Activated B cell treated with CpG ODN at 0.5 μM for 24 hours (primary cell): ENCODE measurements around the gene FSCN2. TPM values are rescaled to one million over a fixed set of nuclear protein-coding genes. Genes with fewer than 3 reads are reported as not detected.

Source experiments
- ATAC-seq: fragments of 200-7000 bp; cut with Tn5 transposase; one replicate; pipeline ENCODE4 v1.10.0; 2021; ENCODE audit warnings: low read depth, mild to moderate bottlenecking, moderate library complexity
- CTCF ChIA-PET: fragments of 350-600 bp; sonication (Branson Sonifier 250); formaldehyde crosslinking; loops from one replicate; lab custom pipeline; 2021; ENCODE audit warnings: antibody characterized with exemption; lab: Charles Lee
- POLR2A ChIA-PET: fragments of 350-600 bp; sonication (Branson Sonifier 250); formaldehyde crosslinking; loops from one replicate; lab custom pipeline; 2021; ENCODE audit warnings: antibody characterized with exemption; lab: Charles Lee
- DNase-seq: peaks from one replicate; pipeline ENCODE4 v3.0.0; 2022
- H3K27ac Mint-ChIP-seq: one replicate; pipeline ENCODE4 v1.8.0; 2020; ENCODE audit warnings: mixed read lengths
- H3K27me3 Mint-ChIP-seq: one replicate; pipeline ENCODE4 v1.8.0; 2021; ENCODE audit warnings: mixed read lengths
- H3K36me3 Mint-ChIP-seq: one replicate; pipeline ENCODE4 v1.8.0; 2021; ENCODE audit warnings: low read depth, mixed read lengths
- H3K4me1 Mint-ChIP-seq: one replicate; pipeline ENCODE4 v1.8.0; 2021; ENCODE audit warnings: mixed read lengths
- H3K4me3 Mint-ChIP-seq: one replicate; pipeline ENCODE4 v1.8.0; 2020; ENCODE audit warnings: mild to moderate bottlenecking, mixed read lengths
- H3K9me3 Mint-ChIP-seq: one replicate; pipeline ENCODE4 v1.8.0; 2020; ENCODE audit warnings: mixed read lengths
- intact Hi-C: fragments of 100-400 bp; cut with micrococcal nuclease; formaldehyde crosslinking; loops from one replicate; pipeline ENCODE4 v1.15.1; 2024
- total RNA-seq: library from RNA; stranded (reverse); gene quantifications from 2 replicates; pipeline ENCODE4 v1.2.3, GENCODE V29; 2022
- TF ChIP-seq, protein P1 (sequence below): fragments of 200-600 bp; IDR thresholded peaks from one replicate; pipeline ENCODE4 v1.8.0; 2022; ENCODE audit warnings: antibody characterized with exemption, mild to moderate bottlenecking

FSCN2 gene
- total RNA-seq, 1 donor from 2014 or later, result 5.5 TPM

DNA sequence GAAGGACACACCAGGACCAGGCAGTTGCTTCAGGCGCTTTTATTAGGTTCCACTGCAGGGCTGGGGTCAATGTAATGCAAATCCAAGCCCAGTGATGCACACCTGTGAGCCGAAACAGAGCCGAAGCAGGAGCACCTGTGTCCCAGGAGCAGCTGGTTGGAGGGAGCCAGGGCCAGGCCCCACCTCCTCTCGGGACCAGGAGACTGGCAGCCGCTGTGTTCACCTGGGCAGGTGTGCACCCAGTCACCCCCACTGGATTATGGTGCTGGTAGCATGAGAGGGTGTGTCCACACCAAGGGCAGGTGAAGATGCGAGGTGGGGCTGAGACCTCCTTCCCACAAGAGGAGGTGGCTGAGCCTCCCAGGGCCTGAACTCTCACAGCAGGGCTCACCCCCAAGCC, 28.7 kb downstream of the FSCN2 start:
- H3K27me3 Mint-ChIP-seq, result no peaks in the 10 kb centered on the region
- no peaks in the 10 kb centered on the region for H3K9me3 Mint-ChIP-seq
- DNase-seq (no peak), ATAC-seq (no peak)
- H3K4me1 Mint-ChIP-seq, result peaks cover 45% of the 10 kb centered on the region
- CTCF ChIA-PET, result no interaction called here
- H3K4me3 Mint-ChIP-seq, result no peak overlapping the region
- H3K36me3 Mint-ChIP-seq, result peaks cover 38% of the 10 kb centered on the region
- TF ChIP-seq, protein P1, sequence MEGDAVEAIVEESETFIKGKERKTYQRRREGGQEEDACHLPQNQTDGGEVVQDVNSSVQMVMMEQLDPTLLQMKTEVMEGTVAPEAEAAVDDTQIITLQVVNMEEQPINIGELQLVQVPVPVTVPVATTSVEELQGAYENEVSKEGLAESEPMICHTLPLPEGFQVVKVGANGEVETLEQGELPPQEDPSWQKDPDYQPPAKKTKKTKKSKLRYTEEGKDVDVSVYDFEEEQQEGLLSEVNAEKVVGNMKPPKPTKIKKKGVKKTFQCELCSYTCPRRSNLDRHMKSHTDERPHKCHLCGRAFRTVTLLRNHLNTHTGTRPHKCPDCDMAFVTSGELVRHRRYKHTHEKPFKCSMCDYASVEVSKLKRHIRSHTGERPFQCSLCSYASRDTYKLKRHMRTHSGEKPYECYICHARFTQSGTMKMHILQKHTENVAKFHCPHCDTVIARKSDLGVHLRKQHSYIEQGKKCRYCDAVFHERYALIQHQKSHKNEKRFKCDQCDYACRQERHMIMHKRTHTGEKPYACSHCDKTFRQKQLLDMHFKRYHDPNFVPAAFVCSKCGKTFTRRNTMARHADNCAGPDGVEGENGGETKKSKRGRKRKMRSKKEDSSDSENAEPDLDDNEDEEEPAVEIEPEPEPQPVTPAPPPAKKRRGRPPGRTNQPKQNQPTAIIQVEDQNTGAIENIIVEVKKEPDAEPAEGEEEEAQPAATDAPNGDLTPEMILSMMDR, result no peak
- no peak overlapping the region for H3K27ac Mint-ChIP-seq
- POLR2A ChIA-PET, result interaction anchor here (1.1 kb wide), 1 partner anchor 46 kb away, joined by 3 read pairs; no protein-coding TSS in a partner anchor
- intact Hi-C loops, result no loop called here

DNA sequence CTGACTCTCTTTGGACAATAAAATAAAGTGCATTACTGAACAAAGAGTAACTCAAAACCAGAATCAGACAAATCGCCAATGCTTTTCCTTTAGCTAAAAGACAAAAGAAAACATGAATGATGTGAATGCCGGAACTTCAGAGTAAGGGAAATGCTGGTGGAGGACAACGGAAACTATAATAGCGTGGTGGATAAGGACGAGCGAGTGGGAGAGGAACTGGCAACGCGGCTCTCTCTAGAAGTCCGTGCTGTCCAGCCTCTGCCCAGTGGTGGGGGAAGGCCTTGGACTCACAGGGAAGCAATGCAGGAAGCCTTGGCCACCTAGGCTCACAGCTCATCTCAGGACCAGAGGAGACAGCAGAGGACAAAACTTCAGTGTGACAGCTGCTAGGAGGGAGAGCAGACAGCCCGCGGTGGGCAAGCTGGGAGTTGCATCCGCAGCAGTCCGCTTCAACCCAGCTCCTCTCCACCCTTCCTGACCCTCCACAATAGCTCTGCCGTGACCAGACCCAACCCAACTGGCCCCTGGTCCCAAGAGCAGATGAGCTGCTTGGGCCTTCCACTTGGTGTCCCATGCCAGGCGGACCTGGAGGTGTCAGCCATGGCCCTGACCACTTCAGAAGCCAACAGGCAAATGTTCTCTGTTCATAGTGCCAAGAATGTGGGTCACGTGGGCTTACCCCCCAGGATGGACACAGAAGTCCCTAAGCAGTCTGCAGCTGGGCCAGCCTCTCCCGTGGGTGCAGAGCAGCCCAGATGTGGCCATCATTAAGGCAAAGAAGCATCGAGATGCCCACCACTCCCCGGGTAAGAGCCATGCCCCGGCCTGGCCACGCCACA, 29.3 kb downstream of the FSCN2 start:
- no peak overlapping the region for H3K27ac Mint-ChIP-seq
- TF ChIP-seq, protein P1, result no peak
- H3K4me3 Mint-ChIP-seq, result no peak overlapping the region
- H3K36me3 Mint-ChIP-seq, result peaks cover 40% of the 10 kb centered on the region
- H3K4me1 Mint-ChIP-seq, result peaks cover 50% of the 10 kb centered on the region
- ATAC-seq (no peak), DNase-seq (no peak)
- no peaks in the 10 kb centered on the region for H3K27me3 Mint-ChIP-seq
- POLR2A ChIA-PET, result interaction anchor here (0.6 to 1.1 kb wide), 3 partner anchors 16 to 46 kb away, joined by 3 to 7 read pairs (median 3); no protein-coding TSS in a partner anchor
- CTCF ChIA-PET, result no interaction called here
- no peaks in the 10 kb centered on the region for H3K9me3 Mint-ChIP-seq
- intact Hi-C loops, result no loop called here

DNA sequence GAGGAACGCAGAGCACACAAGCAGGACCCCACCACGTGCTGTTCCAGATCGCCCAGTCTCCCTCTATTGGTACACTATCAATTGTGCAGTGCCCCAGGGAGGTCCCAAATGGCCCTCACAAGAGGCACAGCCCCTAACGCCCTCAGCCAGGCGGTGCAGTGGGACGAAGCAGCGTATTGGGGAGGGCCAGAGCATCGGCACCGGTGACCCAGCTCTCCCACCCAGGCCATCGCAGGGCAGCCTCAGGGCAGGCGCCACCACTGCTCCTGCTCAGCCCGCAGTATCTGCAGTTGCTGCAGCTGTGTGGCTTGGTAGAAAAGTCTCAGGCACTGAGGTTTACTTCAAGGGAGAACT, 29.9 kb downstream of the FSCN2 start:
- H3K4me3 Mint-ChIP-seq, result no peak overlapping the region
- ChIA-PET CTCF (no interaction called here), POLR2A (interaction anchor here (0.6 to 1.1 kb wide), 3 partner anchors 16 to 47 kb away, joined by 3 to 7 read pairs (median 3); no protein-coding TSS in a partner anchor)
- H3K36me3 Mint-ChIP-seq, result peaks cover 41% of the 10 kb centered on the region
- H3K27me3 Mint-ChIP-seq, result no peaks in the 10 kb centered on the region
- TF ChIP-seq, protein P1, result no peak
- no peak overlapping the region for H3K27ac Mint-ChIP-seq
- H3K4me1 Mint-ChIP-seq, result peaks cover 51% of the 10 kb centered on the region
- ATAC-seq (no peak), DNase-seq (no peak)
- intact Hi-C loops, result no loop called here
- no peaks in the 10 kb centered on the region for H3K9me3 Mint-ChIP-seq

DNA sequence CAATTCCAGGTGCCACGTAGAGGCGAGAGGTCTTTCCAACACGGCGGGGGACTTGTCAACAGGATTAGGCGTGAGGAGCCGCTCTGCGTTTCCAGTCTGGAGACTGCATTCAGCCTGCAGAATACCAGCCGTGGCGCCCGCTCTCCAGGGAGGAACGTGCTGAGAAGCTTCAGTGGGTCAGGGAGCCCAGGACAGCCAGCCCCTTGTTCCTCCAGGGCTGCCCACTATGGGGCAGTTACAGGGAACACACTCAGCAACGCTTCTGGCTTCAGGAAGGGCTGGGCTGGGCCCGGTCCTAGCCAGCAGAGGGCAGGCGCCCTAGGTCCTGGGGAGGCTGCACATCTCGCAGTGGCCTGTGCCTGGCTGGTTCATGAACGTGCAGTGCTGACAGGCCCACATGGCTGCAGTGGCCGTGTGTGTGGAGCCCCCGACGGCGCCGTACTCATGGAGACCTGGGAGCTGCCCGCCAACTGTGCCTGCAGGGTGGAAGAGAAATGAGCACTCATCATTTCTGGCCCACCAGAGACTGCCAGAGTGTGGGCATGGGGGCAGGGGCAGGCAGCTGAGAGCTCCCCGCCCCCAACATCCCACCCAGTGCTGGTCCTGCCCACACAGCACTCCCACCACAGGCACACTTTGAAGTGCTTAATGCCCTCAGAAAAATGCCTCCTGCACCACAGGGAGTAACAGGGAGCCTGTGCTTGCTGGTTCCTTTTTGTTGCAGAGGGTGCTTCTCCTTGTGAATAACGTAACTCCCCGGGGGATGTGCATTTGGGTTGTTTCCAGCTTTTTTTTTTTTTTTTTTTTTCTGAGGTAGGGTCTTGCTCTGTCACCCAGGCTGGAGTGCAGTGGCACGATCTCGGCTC, 31.0 kb downstream of the FSCN2 start:
- POLR2A ChIA-PET, result interaction anchor here (0.7 to 3.6 kb wide), 5 partner anchors 39 to 393 kb away, joined by 3 to 24 read pairs (median 6); partner anchors contain the start of genes ACTG1 and MRPL12
- intact Hi-C loops, result no loop called here
- H3K36me3 Mint-ChIP-seq, result peaks cover 45% of the 10 kb centered on the region
- H3K4me1 Mint-ChIP-seq, result peaks cover 46% of the 10 kb centered on the region
- CTCF ChIA-PET, result interaction anchor here (1.2 kb wide), 1 partner anchor 41 kb away, joined by 4 read pairs; no protein-coding TSS in a partner anchor
- TF ChIP-seq, protein P1, result no peak
- no peaks in the 10 kb centered on the region for H3K27me3 Mint-ChIP-seq
- no peak for ATAC-seq
- H3K9me3 Mint-ChIP-seq, result no peaks in the 10 kb centered on the region
- H3K27ac Mint-ChIP-seq, result no peak overlapping the region
- DNase-seq, result no peak
- H3K4me3 Mint-ChIP-seq, result no peak overlapping the region
